ENCODE data around the gene ARPC2.

ARPC2 gene

DNA sequence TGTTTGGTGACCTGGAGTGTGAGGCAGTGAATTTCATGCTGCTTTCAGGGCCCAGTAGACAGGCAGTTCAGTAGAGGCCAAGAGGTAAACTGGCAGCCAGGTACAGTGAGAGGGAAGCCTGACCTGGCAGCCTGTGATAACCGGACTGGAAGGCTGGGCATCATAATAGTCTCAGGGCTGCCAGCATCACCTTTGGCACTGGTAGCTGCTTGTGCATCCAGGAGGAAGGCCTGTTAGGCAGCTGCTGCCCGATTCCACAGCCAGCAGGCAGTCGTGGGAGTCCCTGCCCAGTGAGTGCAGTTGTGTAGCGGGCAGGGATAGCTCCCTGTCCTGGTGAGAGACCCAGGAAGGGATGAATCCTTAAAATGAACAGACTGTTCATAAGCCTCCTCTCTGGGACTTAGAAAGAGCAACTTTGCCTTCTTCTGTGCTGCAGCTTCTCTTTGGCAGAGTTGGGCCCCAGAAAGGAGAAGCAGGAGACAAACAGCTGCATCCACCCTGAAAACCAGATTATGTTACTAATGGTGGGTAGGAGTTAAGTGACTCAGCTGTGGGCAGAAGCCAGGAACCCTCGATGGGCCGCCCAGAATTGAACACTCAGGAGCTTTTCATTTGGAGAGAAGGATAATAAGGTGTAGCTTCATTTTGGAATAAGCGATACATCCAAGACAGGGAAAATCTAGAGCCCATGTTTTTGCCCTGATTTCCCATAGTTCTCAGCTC, 35.7 kb downstream of the ARPC2 start:
- no peak for DNase-seq (ENCODE audit: low read depth in 1 of 2, low spot score in 1 of 2)

DNA sequence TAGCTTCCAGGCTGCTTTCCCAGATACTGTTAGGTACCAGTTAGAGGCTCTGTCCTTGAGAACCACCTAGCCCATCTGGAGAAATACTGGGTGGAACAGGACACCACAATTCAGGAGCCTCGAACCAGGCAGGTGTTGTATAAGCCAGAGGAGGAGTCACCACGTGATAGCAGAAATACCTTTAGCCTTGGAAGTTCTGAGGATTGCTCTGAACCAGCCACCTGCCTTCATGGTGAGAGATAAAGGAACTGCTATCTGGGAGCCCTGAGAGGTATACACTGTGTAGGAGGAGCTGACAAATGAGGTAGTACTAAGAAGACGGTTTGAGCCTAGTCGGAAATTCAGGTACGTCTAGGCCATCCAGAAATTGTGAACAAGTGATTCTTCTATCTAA, 36.2 kb downstream of the ARPC2 start:
- DNase-seq (ENCODE audit: low read depth in 1 of 2, low spot score in 1 of 2): no peak

DNA sequence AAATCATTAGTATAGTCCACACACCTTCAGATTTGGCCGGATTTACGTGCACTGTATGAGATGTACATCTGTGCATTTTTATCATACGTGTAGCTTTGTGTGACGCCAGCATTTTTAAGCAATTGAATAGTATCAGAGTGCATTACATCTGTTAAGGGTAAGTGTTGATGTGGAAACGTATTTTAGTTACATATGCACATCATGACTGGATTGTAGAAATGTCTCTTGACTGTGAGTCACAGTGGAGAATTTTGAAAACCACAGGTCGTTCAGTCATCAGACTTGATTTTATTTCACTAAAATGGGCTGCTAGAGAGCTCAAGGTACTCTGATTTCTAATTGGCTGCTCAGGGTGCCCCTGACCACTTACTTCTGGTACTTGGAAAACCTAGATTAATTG, 38.5 kb downstream of the ARPC2 start:
- no peak for DNase-seq (ENCODE audit: low read depth in 1 of 2, low spot score in 1 of 2)

DNA sequence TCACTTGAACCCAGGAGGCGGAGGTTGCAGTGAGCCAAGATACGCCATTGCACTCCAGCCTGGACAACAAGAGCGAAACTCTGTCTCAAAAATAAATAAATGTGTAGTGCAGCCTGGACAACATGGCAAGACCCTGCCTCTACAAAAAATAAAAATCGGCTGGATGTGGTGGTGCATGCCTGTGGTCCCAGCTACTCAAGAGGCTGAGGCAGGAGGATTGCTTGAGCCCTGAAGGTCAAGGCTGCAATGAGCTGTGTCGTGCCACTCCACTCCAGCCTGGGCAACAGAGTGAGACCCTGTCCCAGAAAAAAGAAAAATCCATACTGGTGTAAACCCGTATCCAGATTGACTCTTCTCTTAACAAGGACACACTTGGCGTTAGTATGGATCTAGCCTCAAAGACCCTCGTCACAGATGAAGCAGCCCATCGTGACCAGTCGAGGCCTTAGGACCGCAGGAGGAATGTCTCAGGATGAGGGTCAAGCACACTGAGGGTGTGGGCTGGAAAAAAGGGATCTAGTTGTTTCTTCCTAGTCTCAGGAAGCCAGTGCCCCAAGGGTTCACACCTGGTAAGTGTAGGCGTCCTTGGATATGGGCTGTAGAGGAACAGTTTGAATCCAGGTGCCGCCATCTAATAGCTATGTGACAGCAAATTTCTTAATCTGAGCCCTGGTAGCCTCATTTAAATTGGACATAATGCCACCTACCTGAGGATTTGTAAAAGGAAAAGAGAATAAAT, 39.8 kb downstream of the ARPC2 start:
- DNase-seq (ENCODE audit: low read depth in 1 of 2, low spot score in 1 of 2): no peak

DNA sequence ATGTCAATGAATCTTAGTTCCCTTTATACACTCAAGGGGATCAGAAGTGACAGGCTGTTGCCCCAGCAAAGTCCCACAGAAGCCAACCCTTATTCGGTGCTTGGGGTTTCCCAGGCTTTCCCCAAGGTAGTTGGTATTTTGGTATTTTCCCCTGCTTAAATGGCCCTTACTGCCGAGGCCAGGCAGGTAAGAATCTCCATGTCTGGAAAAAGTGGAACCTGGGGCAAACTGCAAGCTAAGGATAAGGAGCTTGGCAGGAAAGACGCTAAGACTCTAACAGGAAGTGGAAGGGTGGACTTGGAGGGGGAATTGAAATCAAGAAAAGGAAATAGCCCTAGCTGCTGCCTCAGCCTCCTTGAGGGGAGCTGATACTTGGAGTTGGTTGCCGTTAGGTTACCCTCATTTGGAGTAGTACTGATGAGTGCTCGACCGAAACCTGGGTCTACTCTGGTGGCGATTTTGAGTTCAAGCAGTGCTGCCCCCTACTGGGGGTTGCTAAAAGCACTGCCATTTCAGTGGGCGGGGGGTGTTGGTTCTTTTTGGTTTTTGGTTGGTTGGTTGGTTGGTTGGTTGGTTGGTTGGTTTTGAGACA, 40.5 kb downstream of the ARPC2 start:
- peak; percentile 22 to 49 for DNase-seq (ENCODE audit: low read depth in 1 of 2, low spot score in 1 of 2)

DNA sequence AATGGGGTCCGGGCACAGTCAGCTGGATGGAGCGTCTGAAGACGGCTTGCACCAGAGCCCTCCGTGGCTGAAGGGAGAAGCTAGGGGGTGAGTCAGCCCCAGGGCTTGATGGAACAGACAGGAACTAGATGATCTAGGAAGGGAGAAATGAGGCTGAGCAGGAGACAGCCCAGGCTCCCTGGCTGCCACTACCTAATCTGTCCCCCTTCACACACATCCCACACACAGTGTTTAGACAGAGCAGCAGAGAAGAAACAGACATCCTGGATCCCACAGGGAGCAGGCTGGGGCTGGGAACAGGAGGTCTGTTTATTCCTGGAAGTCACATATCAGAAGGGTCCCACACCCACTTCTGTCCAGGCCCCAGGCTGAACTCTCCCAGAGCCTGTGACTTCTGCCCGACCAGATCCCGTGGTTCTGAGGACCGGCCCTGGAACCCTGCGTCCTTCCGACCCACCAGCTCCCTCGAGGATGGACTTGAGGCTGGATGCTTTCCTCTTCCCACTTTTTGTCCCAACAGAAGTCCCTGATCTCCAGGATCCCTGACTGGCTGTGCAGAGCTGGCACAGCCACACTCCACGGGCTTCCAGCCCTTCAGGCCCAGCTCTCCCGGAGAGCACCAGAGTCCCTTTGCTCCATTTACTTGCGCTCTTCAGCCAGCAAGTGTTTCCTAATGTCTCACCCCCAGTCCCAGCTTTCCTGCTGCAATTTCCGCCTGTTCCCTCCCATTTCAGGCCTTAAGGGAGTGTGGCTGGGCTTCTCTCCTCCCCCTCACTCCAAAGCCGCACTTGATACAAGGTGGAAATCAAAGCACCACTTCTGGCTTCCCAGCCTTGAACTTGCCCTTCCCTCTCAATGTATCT, 42.3 kb downstream of the ARPC2 start:
- no peak for DNase-seq (ENCODE audit: low read depth in 1 of 2, low spot score in 1 of 2)

DNA sequence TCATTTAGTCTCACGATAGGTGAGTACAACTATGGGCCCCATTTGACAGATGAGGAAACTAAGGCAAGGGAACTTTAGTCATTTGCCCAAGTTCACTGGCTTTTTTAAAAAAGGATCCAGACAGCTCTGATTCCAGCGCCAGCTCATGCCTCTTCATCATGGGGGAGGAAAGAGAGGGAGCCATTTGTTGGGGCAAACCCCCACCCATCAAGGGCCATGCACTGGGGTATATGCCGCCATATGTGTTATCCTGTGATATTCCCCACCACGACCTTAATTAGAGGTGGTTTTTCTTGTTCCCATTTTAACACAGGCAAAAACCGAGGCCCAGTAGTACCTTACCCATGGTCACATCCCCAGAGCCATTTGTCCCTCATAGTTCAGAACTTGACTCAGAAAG, 43.2 kb downstream of the ARPC2 start:
- DNase-seq (ENCODE audit: low read depth in 1 of 2, low spot score in 1 of 2): no peak

DNA sequence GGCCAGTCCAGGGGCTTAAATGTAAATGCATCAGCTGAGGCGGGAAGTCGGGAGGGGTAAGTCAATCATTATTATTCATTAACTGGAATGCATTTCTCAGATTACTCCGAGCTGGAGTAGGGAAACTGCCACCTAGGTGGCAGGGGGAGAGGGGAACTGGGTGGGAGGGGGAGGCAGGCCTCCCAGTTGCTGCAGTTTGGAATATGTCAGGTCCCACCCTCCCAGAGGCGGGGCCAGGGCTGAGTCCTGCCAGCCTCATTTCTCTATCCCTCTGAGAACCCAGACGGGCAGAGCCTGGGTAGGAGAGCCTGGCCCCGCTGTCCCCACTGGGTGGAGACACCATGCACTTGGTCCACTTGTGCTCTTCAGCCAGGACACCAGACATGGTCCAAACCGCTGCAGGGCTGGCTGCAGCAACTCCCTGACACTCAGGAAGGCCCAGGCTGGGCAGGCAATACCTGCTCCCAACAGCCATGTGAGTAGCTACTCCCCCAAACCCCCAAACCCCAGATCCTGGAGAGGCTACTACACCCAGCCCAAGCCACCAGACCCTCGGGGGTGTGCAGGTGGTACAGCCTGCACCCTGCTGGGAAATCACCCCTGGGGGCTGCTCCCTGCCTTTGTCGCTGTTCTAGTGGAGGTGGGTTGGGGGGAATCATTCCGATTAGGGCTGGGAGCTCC, 43.9 kb downstream of the ARPC2 start, which contains the start of gene GPBAR1:
GPBAR1 (plus strand) TSS at position 274 of the 681 bp plus-strand sequence. CDS start 1,710 bp downstream, outside the sequence.
- DNase-seq (ENCODE audit: low read depth in 1 of 2, low spot score in 1 of 2): no peak

DNA sequence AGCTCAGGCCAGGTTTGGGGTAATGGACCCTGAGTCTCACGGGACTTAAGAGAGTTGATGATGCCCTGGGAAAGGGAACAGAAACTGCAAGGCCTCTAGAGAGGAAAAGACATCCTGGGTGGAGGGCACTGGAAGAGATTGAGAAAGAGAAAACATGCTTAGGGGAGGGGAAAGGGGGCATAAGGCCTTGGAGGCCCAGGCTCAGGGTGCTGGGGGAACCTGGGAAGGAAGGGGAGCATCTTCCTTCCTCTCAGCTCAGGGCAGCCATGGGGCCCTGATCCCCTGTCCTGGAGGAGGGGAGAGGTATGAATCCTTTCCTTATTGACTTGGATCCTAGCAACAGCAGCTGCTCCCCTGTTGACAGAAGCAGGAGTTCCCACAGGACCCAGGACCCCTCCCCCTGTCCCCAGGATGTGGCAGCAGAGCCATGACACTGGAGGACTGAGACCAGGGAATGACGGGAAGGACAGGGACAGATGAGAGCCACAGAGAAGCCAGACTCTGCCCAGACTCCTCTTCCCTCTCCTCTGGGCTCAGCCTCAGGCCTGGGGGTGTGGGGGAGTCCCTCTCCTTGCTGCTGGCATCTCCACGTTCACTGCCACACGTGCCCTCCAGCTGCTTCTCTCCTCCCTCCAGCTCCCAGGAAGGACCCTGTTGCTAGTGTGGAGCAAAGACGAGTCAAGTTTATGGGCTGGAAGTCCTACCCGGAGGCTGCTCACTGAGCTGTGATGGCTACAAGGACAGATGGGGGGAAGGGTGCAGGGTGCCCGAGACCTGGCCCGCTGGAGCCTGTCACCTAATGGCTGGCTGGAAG, 44.6 kb downstream of the ARPC2 start:
- no peak for DNase-seq (ENCODE audit: low read depth in 1 of 2, low spot score in 1 of 2)

DNA sequence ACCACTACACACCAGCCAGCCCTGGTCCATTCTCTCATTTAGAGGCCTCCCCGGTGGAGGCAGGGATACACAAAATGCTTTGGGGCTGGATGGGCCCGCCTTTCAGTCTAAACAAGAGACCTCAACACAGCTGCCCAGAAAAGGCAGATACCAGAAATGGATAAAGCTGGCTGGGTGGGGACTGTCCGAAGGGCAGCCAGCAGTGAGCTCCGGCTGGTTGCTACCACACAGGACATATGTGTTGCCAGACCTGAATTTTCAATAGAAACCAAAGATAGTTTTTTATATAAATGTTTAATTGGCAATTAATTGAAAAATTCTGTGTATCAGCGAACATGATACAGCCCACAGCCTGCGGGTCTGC, 45.2 kb downstream of the ARPC2 start:
- DNase-seq (ENCODE audit: low read depth in 1 of 2, low spot score in 1 of 2): no peak

DNA sequence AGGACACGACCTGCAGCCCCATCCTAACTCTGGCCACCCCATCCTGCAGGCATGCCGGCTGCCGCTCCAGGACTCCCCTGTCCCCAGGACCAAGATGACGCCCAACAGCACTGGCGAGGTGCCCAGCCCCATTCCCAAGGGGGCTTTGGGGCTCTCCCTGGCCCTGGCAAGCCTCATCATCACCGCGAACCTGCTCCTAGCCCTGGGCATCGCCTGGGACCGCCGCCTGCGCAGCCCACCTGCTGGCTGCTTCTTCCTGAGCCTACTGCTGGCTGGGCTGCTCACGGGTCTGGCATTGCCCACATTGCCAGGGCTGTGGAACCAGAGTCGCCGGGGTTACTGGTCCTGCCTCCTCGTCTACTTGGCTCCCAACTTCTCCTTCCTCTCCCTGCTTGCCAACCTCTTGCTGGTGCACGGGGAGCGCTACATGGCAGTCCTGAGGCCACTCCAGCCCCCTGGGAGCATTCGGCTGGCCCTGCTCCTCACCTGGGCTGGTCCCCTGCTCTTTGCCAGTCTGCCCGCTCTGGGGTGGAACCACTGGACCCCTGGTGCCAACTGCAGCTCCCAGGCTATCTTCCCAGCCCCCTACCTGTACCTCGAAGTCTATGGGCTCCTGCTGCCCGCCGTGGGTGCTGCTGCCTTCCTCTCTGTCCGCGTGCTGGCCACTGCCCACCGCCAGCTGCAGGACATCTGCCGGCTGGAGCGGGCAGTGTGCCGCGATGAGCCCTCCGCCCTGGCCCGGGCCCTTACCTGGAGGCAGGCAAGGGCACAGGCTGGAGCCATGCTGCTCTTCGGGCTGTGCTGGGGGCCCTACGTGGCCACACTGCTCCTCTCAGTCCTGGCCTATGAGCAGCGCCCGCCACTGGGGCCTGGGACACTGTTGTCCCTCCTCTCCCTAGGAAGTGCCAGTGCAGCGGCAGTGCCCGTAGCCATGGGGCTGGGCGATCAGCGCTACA, 45.9 kb downstream of the ARPC2 start:
- no peak for DNase-seq (ENCODE audit: low read depth in 1 of 2, low spot score in 1 of 2)

DNA sequence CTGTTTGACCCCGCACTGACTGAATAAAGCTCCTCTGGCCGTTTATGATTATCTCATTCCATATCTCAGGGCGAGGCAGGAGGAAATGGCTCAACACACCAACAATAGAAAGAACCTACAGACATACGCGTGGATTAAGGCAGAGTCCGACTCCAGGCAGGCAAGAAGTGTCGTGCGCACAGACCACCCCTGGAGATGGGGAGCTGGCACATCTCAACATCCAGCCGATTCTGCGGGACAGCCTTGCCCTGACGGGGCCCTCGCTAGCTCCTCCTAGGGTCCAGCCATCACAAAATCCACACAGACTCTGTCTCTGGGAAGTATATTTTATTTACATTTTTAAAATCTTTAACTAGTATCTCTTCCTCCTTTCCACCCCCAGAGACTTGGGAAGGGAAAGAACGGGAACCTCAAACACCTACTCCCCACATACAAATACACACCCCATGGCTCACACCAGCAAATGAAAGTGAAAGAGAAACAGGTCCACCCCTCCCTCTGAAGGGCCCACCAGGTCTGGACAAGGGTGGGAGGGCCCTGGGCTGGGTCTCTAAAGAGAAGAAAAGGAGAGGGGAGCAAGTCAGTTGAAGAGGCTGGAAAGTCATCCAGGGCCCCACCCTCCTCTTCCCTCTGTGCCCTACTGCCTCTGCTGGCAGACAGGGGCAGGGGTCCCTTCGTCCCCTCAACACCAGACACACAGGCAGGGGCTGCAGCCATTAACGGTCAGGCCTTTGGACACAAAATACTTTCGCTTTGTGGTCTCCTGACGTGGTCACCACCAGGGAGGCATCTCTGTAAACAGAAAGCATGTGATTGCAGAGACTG, 47.0 kb downstream of the ARPC2 start:
- no peak for DNase-seq (ENCODE audit: low read depth in 1 of 2, low spot score in 1 of 2)

DNA sequence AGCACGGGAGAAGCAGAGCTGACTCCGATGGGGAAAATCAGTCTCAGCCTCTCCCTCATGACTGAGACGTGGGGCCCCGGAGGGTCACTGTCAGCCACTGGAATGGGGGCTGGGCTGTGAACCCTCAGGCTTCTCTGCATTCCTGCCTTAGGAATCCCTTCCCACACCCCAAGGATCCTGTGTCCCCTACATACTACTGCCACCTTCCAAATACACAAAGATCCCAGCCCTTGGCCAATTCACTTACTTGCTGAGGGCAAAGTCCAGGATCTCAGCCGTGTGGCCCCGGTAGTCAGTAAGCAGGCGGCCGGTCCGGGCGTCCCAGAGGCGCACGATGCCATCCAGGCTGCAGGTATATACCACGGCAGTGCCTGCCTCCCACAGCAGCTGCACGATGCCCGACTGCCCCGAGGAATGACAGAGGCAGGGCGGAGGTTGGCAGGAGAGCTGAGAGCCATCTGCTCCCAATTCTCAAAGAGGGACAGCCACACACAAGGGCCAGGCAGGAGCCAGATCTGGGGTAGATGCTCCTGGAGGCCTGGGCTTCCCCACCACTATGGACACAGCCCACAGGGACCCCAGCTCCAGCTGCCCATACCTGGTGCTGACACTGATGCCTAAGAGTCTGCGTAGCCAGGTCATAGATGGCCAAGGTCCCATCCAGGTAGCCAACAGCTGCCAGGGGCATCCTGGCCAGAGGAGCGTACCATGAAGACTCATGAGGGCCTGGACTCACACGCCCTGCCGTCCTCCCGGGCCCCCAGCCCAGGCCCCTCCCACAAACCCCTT, 48.0 kb downstream of the ARPC2 start:
- DNase-seq (ENCODE audit: low read depth in 1 of 2, low spot score in 1 of 2): no peak

DNA sequence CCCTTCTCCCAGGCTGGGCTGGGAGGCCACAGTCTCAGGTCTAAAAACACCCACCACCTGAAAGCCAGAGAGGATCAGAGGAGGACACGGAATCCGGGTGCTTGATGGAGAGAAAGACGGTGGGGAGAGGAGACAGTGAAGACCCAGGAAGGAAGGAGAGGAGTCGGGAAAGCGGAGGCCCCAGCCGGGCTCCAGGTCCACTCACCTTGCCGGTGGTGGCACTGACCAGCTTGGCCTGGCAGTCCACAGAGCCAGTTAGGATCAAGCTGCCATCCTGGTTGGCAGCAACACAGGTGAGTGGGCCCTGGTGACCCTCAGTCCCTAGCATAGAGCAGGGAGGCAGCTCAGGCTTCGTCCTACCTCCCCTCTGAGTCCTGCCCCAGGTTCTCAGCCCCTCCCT, 48.6 kb downstream of the ARPC2 start:
- DNase-seq (ENCODE audit: low read depth in 1 of 2, low spot score in 1 of 2): no peak

DNA sequence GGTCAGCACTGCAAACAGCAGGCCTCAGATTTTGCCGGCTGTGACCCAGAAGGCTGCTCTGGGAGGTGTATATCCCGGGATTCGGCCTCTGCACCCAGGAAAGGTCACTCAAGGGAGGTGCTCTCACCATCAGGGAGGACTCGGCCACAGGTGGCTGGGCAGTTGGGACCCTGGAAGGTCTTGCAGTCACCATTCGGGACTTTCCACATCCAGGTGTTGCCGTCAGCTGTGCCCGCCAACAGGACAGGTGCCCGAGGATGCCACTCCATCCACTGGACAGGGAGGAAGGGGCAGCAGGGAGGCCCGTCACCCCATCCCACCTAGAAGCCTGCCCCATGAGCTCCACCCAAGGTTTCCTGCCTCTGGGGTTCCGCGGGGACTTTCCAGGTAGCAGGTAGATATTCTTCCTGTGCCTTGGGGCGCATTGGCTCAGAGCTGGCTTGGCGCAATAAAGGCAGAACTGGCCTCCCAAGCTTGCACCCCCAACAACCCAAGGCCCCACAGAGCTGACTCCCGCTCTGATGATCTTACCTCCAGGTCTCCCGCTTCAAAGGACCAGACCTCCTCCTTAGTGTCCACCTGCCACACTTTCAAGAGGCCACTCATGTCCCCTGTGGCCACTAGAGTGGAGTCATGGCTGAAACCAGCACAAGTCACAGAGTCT, 49.5 kb downstream of the ARPC2 start:
- no peak for DNase-seq (ENCODE audit: low read depth in 1 of 2, low spot score in 1 of 2)

DNA sequence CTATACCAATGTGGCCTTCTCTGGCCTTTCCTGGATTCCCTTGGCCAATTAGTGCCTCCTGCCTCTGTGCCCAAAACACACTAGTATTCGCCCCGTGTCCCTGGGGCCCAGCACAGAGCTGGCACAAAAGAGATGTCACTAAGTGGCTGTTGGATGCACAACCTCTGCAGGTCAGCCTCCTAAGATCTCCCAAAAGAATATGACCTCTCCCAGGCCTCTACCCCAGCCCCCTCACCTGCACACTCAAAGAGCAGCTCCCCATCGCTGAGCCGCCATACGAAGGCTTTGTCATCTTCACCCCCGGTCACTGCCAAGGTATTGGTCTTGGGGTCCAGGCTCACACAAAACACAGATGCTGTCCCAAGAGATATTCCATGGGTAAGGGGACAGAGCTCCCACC, 50.3 kb downstream of the ARPC2 start:
- DNase-seq (ENCODE audit: low read depth in 1 of 2, low spot score in 1 of 2): no peak

Measured in activated T-helper 1 cell treated with anti-CD3 and anti-CD28 coated beads, Interleukin-2, amount 50 U/mL, for 16 hours (primary cell).